Esophagus (tissue), 2 donors: Measurements from ENCODE around the gene DKK3. TPM values are rescaled to one million over a fixed set of nuclear protein-coding genes. Genes with fewer than 3 reads are reported as not detected.

ENCODE experiments used
- H3K27ac ChIP-seq, 2 donors: one replicate each; pipeline ENCODE4 v1.5.1; 2013; ENCODE audit warnings: low read depth in 2 of 2, mild to moderate bottlenecking in 2 of 2, inconsistent platforms in 1 of 2, low read length in 1 of 2, moderate library complexity in 1 of 2
- H3K27me3 ChIP-seq, 2 donors: one replicate each; pipeline ENCODE4 v1.6.1; 2013; ENCODE audit warnings: low read length in 2 of 2, control low read depth in 1 of 2, mild to moderate bottlenecking in 1 of 2; ENCODE audit not compliant: insufficient read depth in 2 of 2, control insufficient read depth in 1 of 2
- H3K36me3 ChIP-seq, 2 donors: one replicate each; pipeline ENCODE4 v1.6.1; 2013; ENCODE audit warnings: low read length in 1 of 2; ENCODE audit not compliant: control insufficient read depth in 2 of 2, insufficient read depth in 2 of 2
- H3K4me1 ChIP-seq, 2 donors: one replicate each; pipeline ENCODE4 v1.6.1; 2013; ENCODE audit warnings: low read length in 1 of 2; ENCODE audit not compliant: control insufficient read depth in 2 of 2, insufficient read depth in 2 of 2
- H3K4me3 ChIP-seq, 2 donors: one replicate each; pipeline ENCODE4 v1.5.1; 2013; ENCODE audit warnings: low read length in 2 of 2, mild to moderate bottlenecking in 2 of 2, low read depth in 1 of 2, moderate library complexity in 1 of 2
- H3K9me3 ChIP-seq, 2 donors: one replicate each; pipeline ENCODE4 v1.6.1; 2013; ENCODE audit warnings: mild to moderate bottlenecking in 2 of 2, low read depth in 1 of 2, low read length in 1 of 2, moderate library complexity in 1 of 2; ENCODE audit not compliant: control insufficient read depth in 2 of 2, insufficient read depth in 1 of 2
- WGBS, 2 donors: extraction: QIAGEN DNeasy Blood & Tissue Kit; methylation state at CpG; one replicate each; pipeline ENCODE4 v1.1.7; 2013; 5-methylcytosine and 5-hydroxymethylcytosine counted together
- polyA plus RNA-seq, 2 donors: library from polyadenylated mRNA; stranded (reverse); fragments of 200-250 nt; gene quantifications; one replicate each; pipeline ENCODE4 v1.2.3, GENCODE V29; 2013
- donor health status: healthy with polysubstance abuse.
- donor health status: Bipolar disorder and iron deficiency.

Gene DKK3
- polyA plus RNA-seq, 2 donors, result 9.7 to 26.7 TPM

DNA sequence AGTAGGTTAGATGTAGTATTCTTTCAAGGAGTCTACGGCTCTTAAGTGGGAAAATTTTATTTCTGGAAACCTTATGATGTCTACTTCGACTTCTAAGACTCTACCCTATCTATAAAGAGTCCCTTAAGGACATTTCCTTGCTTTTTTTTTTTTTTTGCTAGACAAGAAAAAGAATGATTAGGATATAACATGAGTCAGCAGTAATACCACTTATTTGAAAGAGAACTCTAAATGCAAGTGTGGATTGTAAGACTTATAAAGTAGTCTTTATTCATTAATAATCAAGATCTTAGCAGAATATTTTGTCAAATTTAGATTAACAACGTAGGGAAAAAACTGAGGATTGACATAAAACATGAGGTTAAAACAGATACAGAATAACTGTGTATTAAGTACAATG lies 71.0 kb downstream of the DKK3 start:
- Histone ChIP-seq H3K4me3 (no peak overlapping the region), H3K27ac (no peak overlapping the region), H3K9me3 (no peaks in the 10 kb centered on the region), H3K4me1 (no peaks in the 10 kb centered on the region), H3K27me3 (no peaks in the 10 kb centered on the region), H3K36me3 (peaks cover 8% of the 10 kb centered on the region in 2 donors)
- 81 to 85% methylated on average over 3 of the region's 3 CpGs for WGBS, 2 donors

DNA sequence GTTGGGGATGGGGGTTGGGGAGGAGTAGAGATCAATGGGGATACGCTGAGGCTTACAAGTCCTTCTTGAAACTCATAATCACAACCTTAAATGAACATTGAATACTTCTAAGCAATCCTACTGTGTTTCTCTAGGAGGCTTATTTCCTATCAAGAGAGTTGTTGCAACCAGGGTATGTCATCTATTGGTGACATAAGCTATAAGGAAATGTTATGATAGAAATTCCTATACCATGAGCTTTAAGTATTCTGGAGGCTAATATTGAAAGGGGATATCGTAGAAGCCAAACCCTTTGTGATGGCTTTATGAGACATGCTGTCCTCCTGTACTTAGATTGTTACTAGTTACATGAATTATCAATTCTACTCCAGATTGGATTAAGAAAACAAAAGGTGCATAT lies 72.9 kb downstream of the DKK3 start:
- Histone ChIP-seq H3K4me3 (no peak overlapping the region), H3K27ac (no peak overlapping the region), H3K36me3 (peaks cover 5 to 8% of the 10 kb centered on the region in 2 donors), H3K9me3 (no peaks in the 10 kb centered on the region), H3K27me3 (no peaks in the 10 kb centered on the region), H3K4me1 (no peaks in the 10 kb centered on the region)
- 96 to 100% methylated on average over 2 of the region's 2 CpGs for WGBS, 2 donors

DNA sequence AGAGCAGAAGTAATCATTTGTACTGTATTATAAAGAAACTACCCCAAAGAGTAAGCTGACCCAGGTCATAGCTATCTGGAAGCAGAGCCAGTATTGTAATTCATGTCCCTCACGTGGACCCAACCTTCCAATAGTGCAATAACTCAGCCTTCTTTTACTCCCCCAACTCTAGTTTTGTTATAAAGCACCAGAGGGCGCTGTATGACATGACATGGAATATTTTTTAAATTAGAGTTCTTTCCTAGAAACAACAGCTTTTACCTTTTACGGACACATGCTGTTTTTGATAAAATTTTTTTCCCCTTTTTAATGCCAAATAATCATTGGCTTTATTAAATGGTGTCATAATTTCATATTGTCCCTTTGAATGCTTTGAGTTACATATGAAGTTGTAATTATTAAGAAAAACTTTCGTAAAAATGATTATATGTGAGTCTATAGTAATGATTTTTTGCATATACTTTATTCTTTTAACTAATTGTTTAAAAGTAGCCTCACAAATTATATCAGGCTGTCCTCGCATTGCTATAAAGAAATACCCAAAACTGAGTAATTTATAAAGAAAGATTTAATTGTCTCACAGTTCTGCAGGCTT lies 76.9 kb downstream of the DKK3 start:
- Histone ChIP-seq H3K9me3 (no peaks in the 10 kb centered on the region), H3K4me1 (no peaks in the 10 kb centered on the region), H3K27me3 (no peaks in the 10 kb centered on the region), H3K4me3 (no peak overlapping the region), H3K27ac (no peak overlapping the region), H3K36me3 (peaks cover 2% of the 10 kb centered on the region in 2 donors)
- 59 to 64% methylated on average over 5 of the region's 5 CpGs for WGBS, 2 donors

DNA sequence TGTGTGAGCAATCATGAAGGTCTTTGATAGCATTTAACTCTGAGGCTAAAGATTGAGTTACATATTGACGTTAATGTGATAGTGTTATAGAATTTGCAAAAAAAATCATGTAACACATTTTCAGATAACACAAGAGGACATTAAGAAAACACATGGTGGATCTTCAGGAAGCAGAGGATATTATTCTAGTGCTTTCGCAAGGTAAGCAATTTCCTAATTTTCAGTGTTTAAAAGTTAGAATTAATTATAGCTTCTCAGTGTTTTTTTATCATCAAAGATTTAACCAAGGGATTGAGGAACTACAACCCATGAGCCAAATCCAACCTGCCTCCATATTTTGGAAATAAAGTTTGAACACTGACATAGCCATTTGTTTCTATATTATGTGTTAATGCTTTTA lies 78.5 kb downstream of the DKK3 start:
- Histone ChIP-seq H3K27ac (no peak overlapping the region), H3K36me3 (peaks cover 2% of the 10 kb centered on the region in 2 donors)
- WGBS, 2 donors, result 90 to 93% methylated on average over 2 of the region's 2 CpGs

DNA sequence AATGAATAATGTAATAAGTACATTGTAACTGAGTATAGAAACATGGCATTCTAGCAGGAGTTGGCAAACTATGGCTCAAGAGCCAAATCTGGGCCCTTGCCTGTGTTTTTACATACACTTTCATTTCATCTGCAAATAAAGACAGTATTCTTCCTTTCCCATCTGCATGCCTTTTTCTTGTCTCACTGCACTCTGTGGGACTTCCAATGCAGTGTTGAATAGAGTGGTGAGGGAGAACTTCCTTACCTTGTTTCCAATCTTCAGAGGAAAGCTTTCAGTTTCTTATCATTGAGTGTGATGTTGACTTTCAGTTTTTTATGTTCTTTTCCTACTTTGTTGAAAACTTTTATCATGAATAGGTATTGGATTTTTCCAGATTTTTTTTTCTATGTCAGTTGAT lies 84.6 kb downstream of the DKK3 start:
- H3K36me3 ChIP-seq, result no peaks in the 10 kb centered on the region
- no peaks in the 10 kb centered on the region for H3K27me3 ChIP-seq
- H3K4me3 ChIP-seq, result no peak overlapping the region
- H3K4me1 ChIP-seq, result no peaks in the 10 kb centered on the region
- H3K27ac ChIP-seq, result no peak overlapping the region
- no peaks in the 10 kb centered on the region for H3K9me3 ChIP-seq

More for the DNA sequence above, 78.5 kb downstream of the DKK3 start:
- Histone ChIP-seq H3K9me3 (no peaks in the 10 kb centered on the region), H3K4me3 (no peak overlapping the region), H3K27me3 (no peaks in the 10 kb centered on the region), H3K4me1 (no peaks in the 10 kb centered on the region)

DNA sequence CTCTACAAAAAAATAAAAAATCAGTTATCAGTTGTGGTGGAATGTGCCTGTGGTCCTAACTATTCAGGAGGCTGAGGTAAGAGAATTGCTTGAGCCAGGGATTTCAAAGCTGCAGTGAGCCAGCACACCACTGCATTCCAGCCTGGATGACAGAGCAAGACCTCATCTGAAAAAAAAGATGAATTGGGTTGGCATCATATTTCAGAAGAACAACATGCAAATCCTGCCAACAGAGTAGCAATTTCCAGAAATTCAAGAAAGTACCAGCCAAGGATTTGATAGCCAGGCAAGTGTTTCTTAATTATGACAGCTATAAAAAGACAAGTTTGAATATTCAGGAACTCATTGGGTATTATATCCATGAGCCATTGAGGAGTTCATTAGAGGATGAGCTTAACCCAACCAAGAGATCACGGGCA lies 91.4 kb downstream of the DKK3 start:
- Histone ChIP-seq H3K9me3 (no peaks in the 10 kb centered on the region), H3K27me3 (no peaks in the 10 kb centered on the region), H3K4me3 (no peak overlapping the region), H3K36me3 (no peaks in the 10 kb centered on the region), H3K4me1 (no peaks in the 10 kb centered on the region), H3K27ac (no peak overlapping the region)
- 89 to 94% methylated on average over 1 of the region's 1 CpG for WGBS, 2 donors

DNA sequence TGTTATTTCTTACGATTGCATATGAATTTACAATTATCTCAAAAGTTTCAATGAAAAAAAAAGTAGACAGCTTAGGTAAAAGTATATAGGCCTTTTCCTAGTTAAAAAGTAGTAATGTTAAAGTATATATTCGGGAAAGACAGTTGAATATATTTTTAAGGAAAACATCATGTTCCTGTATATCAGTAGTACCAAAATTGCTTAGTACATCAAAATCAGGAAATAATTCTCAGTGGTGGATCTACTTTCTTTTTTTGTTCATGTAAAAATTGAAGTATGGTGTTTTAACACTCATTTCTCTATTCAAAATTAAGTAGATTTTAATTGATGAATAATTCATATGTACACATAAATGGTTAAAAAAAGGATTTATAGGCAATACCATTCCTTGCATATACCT lies 92.8 kb downstream of the DKK3 start:
- H3K27ac ChIP-seq, result no peak overlapping the region

DNA sequence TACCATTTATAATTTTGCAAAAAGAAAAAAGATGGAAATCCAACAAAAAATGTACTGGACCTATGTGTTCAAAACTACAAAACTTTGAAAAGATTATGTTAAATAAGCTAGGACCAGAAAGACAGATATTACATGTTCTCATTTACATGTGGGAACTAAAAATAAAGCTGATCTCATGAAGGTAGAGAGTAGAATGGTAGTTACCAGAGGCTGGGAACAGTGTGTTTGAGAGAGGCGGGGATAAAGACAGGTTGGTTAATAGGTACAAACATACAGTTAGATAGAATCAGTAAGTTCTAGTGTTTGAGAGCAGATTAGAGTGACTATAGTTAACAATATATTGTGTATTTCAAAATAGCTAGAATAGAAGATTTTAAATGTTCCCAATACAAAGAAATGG lies 95.0 kb downstream of the DKK3 start:
- 99 to 100% methylated on average over 1 of the region's 1 CpG for WGBS, 2 donors
- Histone ChIP-seq H3K9me3 (no peaks in the 10 kb centered on the region), H3K27me3 (no peaks in the 10 kb centered on the region), H3K4me3 (no peak overlapping the region), H3K36me3 (peaks cover 2 to 3% of the 10 kb centered on the region in 2 donors), H3K27ac (no peak overlapping the region), H3K4me1 (no peaks in the 10 kb centered on the region)

More for the DNA sequence above, 92.8 kb downstream of the DKK3 start:
- H3K4me1 ChIP-seq, result no peaks in the 10 kb centered on the region
- no peaks in the 10 kb centered on the region for H3K27me3 ChIP-seq
- no peak overlapping the region for H3K4me3 ChIP-seq
- 95 to 96% methylated on average over 2 of the region's 2 CpGs for WGBS, 2 donors
- no peaks in the 10 kb centered on the region for H3K36me3 ChIP-seq
- H3K9me3 ChIP-seq, result no peaks in the 10 kb centered on the region

Other genes starting within 250 kb of the DKK3 start
- gene USP47, start 166.7 kb downstream of the DKK3 start, polyA plus RNA-seq, result 10 to 100 TPM; 19.7 to 20.0 TPM
- gene MICAL2, start 102.0 kb upstream of the DKK3 start, polyA plus RNA-seq, result 1 to 10 TPM; 4.5 to 6.2 TPM